K562 (cell line): ENCODE results near the gene PITPNC1. TPM values are rescaled to one million over a fixed set of nuclear protein-coding genes. Genes with fewer than 3 reads are reported as not detected.
A peak's percentile ranks its signal among the peaks of the same experiment; 100 is the strongest.

Source experiments
- ATAC-seq: fragments of 200-7000 bp; cut with Tn5 transposase; 3 replicates; pipeline ENCODE4 v1.9.1; 2020; ENCODE audit warnings: moderate library complexity
- BruUV-seq: library from RNA; stranded (reverse); fragments of 400-500 nt; replicated peaks from 2 replicates; lab custom pipeline; 2021; lab: Mats Ljungman, UMichigan
- CTCF ChIA-PET: fragments of 300-600 bp; formaldehyde crosslinking; extraction: SDS; loops from one replicate; lab custom pipeline; 2021; ENCODE audit warnings: low intra/inter-chr PET ratio; lab: Yijun Ruan, JAX
- POLR2A ChIA-PET: fragments of 300-600, 350-650 bp; sonication (Branson Sonifier 250); formaldehyde crosslinking; extraction: SDS; loops from one replicate; lab custom pipeline; 2021; ENCODE audit warnings: antibody characterized with exemption, inconsistent platforms; lab: Yijun Ruan, JAX
- DNase-seq, 4 experiments: peaks; one replicate each; pipeline versions ENCODE4 v3.0.0 to v3.0.0-alpha.2; 2011 to 2018; ENCODE audit warnings: low spot score in 3 of 4, mixed read lengths in 3 of 4; ENCODE audit errors: extremely low read depth in 1 of 4
- FAIRE-seq: peaks from 2 replicates; lab custom pipeline; 2011; peaks lifted over from hg19 to GRCh38; lab: Jason Lieb, UNC
- H2AFZ ChIP-seq: 2 replicates; pipeline ENCODE4 v1.6.0; 2011; ENCODE audit warnings: low read depth, low read length, control low read depth, inconsistent platforms
- H3K27ac ChIP-seq: fragments of 200-600 bp; 3 replicates; pipeline ENCODE4 v1.8.0; 2011; ENCODE audit warnings: low read depth, mild to moderate bottlenecking, control low read depth, inconsistent platforms, low read length, moderate library complexity, mixed read lengths; ENCODE audit errors: extremely low read depth
- H3K27me3 ChIP-seq, 2 experiments: fragments of 300-600 bp in 1 of 2; 2 replicates in 1 of 2; 3 replicates in 1 of 2; pipeline versions ENCODE4 v1.6.0 to v1.8.0; 2011; ENCODE audit warnings: inconsistent platforms in 2 of 2, low read length in 2 of 2, mild to moderate bottlenecking in 1 of 2, mixed read lengths in 1 of 2, moderate library complexity in 1 of 2; ENCODE audit not compliant: control insufficient read depth in 2 of 2, insufficient read depth in 2 of 2
- H3K36me3 ChIP-seq: fragments of 300-600 bp; 3 replicates; pipeline ENCODE4 v1.8.0; 2011; ENCODE audit warnings: mild to moderate bottlenecking, low read length, inconsistent platforms; ENCODE audit not compliant: control insufficient read depth, insufficient read depth
- H3K4me1 ChIP-seq, 2 experiments: fragments of 200-600 bp in 1 of 2; replicated peaks in 1 of 2; 2 replicates in 1 of 2; 3 replicates in 1 of 2; pipeline versions ENCODE4 v1.5.1 to v1.8.0; 2011; ENCODE audit warnings: inconsistent platforms in 2 of 2, low read length in 2 of 2, mild to moderate bottlenecking in 1 of 2, mixed read lengths in 1 of 2, moderate library complexity in 1 of 2; ENCODE audit not compliant: control insufficient read depth in 2 of 2, insufficient read depth in 2 of 2
- H3K4me2 ChIP-seq: 2 replicates; pipeline ENCODE4 v1.6.1; 2011; ENCODE audit warnings: low read length, control low read depth, inconsistent platforms, mixed read lengths; ENCODE audit not compliant: insufficient read depth
- H3K4me3 ChIP-seq: fragments of 200-600 bp; sonication (generic), shearing (Covaris generic); 2 replicates; pipeline ENCODE4 v1.5.1; 2016; ENCODE audit warnings: control low read depth, inconsistent platforms
- H3K79me2 ChIP-seq: fragments of 200-600 bp; 3 replicates; pipeline ENCODE4 v1.8.0; 2011; ENCODE audit warnings: low read length, inconsistent platforms; ENCODE audit not compliant: control insufficient read depth, insufficient read depth
- H3K9ac ChIP-seq, 2 experiments: 2 replicates each; pipeline versions ENCODE4 v1.6.0 to v1.6.1; 2011; ENCODE audit warnings: low read depth in 2 of 2, low read length in 2 of 2, control low read depth in 1 of 2, inconsistent platforms in 1 of 2, mild to moderate bottlenecking in 1 of 2, mixed read lengths in 1 of 2; ENCODE audit not compliant: insufficient read depth in 1 of 2
- H3K9me1 ChIP-seq: one replicate; pipeline ENCODE4 v1.6.0; 2011; ENCODE audit warnings: inconsistent platforms, mild to moderate bottlenecking, low read length, moderate library complexity; ENCODE audit not compliant: control insufficient read depth, insufficient read depth
- H3K9me3 ChIP-seq: replicated peaks from 2 replicates; pipeline ENCODE4 v1.5.1; 2011; ENCODE audit warnings: low read depth, low read length, inconsistent platforms; ENCODE audit not compliant: control insufficient read depth, insufficient read depth
- H4K20me1 ChIP-seq: replicated peaks from 2 replicates; pipeline ENCODE4 v1.6.1; 2011; ENCODE audit warnings: low read length, inconsistent platforms, mixed read lengths; ENCODE audit not compliant: control insufficient read depth, insufficient read depth
- BMI1 ChIP-seq: fragments of 150-350 bp; IDR thresholded peaks from 2 replicates; pipeline ENCODE4 v1.6.1; 2014; ENCODE audit warnings: low read length
- CBFB ChIP-seq: sonication (generic); formaldehyde crosslinking; IDR thresholded peaks from 2 replicates; pipeline ENCODE4 v1.4.0; 2020; ENCODE audit warnings: mild to moderate bottlenecking, missing genetic modification reagents
- CSDE1 ChIP-seq, 2 experiments: fragments of 450-650 bp; IDR thresholded peaks; 2 replicates each; pipeline ENCODE4 v1.6.1; 2016; ENCODE audit warnings: mild to moderate bottlenecking in 1 of 2
- GTF2F1 ChIP-seq: IDR thresholded peaks from 2 replicates; pipeline ENCODE4 v1.6.1; 2011; ENCODE audit warnings: low read depth, low read length, improper control_type of control experiment
- HMG20B ChIP-seq: fragments of 250-450 bp; sonication (Bioruptor Pico); IDR thresholded peaks from 2 replicates; pipeline ENCODE4 v1.5.0; 2021; ENCODE audit warnings: mild to moderate bottlenecking
- NCOA4 ChIP-seq: fragments of 450-650 bp; IDR thresholded peaks from 2 replicates; pipeline ENCODE4 v1.6.1; 2018; ENCODE audit warnings: mild to moderate bottlenecking; ENCODE audit not compliant: partially characterized antibody
- NONO ChIP-seq, 2 experiments: fragments of 200-400 bp in 1 of 2; fragments of 450-650 bp in 1 of 2; formaldehyde crosslinking in 1 of 2; IDR thresholded peaks; 2 replicates each; pipeline ENCODE4 v1.6.1; 2017; ENCODE audit warnings: low read depth in 2 of 2, mild to moderate bottlenecking in 2 of 2, moderate library complexity in 2 of 2, low read length in 1 of 2
- POLR2G ChIP-seq: fragments of 200-400 bp; formaldehyde crosslinking; IDR thresholded peaks from 2 replicates; pipeline ENCODE4 v1.6.1; 2017; ENCODE audit warnings: low read depth, mild to moderate bottlenecking, antibody characterized with exemption, low read length, moderate library complexity
- PTRF ChIP-seq: fragments of 450-650 bp; IDR thresholded peaks from 2 replicates; pipeline ENCODE4 v1.6.1; 2016; ENCODE audit warnings: mild to moderate bottlenecking, missing genetic modification characterization, missing compliant biosample characterization
- SP2 ChIP-seq: IDR thresholded peaks from 2 replicates; pipeline ENCODE4 v1.6.1; 2011; ENCODE audit warnings: mild to moderate bottlenecking, low read depth, low read length, moderate library complexity; ENCODE audit not compliant: poor library complexity, severe bottlenecking; ENCODE audit errors: extremely low read depth
- XRCC3 ChIP-seq: fragments of 450-650 bp; IDR thresholded peaks from 2 replicates; pipeline ENCODE4 v1.6.1; 2017; ENCODE audit warnings: mild to moderate bottlenecking, moderate library complexity
- YBX1 ChIP-seq: fragments of 450-650 bp; IDR thresholded peaks from 2 replicates; pipeline ENCODE4 v1.7.1; 2016; ENCODE audit warnings: mild to moderate bottlenecking
- ZNF282 ChIP-seq: sonication (generic); formaldehyde crosslinking; IDR thresholded peaks from 2 replicates; pipeline ENCODE4 v1.8.1; 2023; ENCODE audit warnings: missing genetic modification reagents
- ZNF551 ChIP-seq: fragments of 250-450 bp; sonication (Bioruptor Pico); IDR thresholded peaks from 2 replicates; pipeline ENCODE4 v1.5.0; 2021; ENCODE audit warnings: mild to moderate bottlenecking, moderate library complexity
- ZNF639 ChIP-seq, 2 experiments: fragments of 200-800 bp in 1 of 2; sonication (Bioruptor generic) in 1 of 2; sonication (generic) in 1 of 2; formaldehyde crosslinking in 1 of 2; IDR thresholded peaks in 1 of 2; conservative IDR thresholded peaks in 1 of 2; 2 replicates each; pipeline versions ENCODE4 v1.5.0 to v1.6.1; 2016 to 2020; ENCODE audit warnings: missing compliant biosample characterization in 1 of 2, missing genetic modification characterization in 1 of 2, missing genetic modification reagents in 1 of 2
- WGBS: fragments of 100-300 bp; shearing (Covaris generic); methylation state at CpG from one replicate; pipeline ENCODE4 v1.1.6; 2016; ENCODE audit warnings: low coverage, mixed read lengths; ENCODE audit not compliant: insufficient coverage; ENCODE audit errors: missing lambda C conversion rate; 5-methylcytosine and 5-hydroxymethylcytosine counted together
- in situ Hi-C: fragments of 300-500 bp; cut with MboI; formaldehyde crosslinking; loops from 4 replicates; pipeline ENCODE4 v1.15.0; 2018; ENCODE audit warnings: inconsistent platforms, mixed read lengths
- intact Hi-C: fragments of 100-400 bp; cut with micrococcal nuclease; formaldehyde crosslinking; loops from 2 replicates; pipeline ENCODE4 v1.14.2; 2022
- polyA plus RNA-seq, 8 experiments: library from polyadenylated mRNA; depleted of rRNA in 4 of 8; stranded (reverse) in 5 of 8; unstranded in 3 of 8; fragments of >200 nt; fragmentation: Nextera tagmentation in 2 of 8; fragmentation: Illumina TruSeq in 1 of 8; extraction: Ambion mirVana in 2 of 8; extraction: Trizol in 1 of 8; gene quantifications; 2 replicates each; pipeline versions ENCODE4 v1.2.1 to v1.2.3, GENCODE V29; 2011 to 2014; ENCODE audit warnings: inconsistent platforms in 1 of 8, missing spikeins in 1 of 8
- total RNA-seq, 7 experiments: library from RNA; depleted of rRNA in 6 of 7; stranded (reverse); fragments of >200 nt in 6 of 7; fragmentation: Illumina TruSeq in 2 of 7; extraction: Trizol in 2 of 7; gene quantifications; 2 replicates each; pipeline versions ENCODE4 v1.2.1 to v1.2.3, GENCODE V29; 2011 to 2021; ENCODE audit warnings: low replicate concordance in 1 of 7

PITPNC1 gene
- total and polyA plus RNA-seq, 9 of the 15 experiments (the other 6 are each of a cell fraction or from before 2014, with no cell fraction given) = 0.11 to 1.1 (median 0.65) TPM

DNA sequence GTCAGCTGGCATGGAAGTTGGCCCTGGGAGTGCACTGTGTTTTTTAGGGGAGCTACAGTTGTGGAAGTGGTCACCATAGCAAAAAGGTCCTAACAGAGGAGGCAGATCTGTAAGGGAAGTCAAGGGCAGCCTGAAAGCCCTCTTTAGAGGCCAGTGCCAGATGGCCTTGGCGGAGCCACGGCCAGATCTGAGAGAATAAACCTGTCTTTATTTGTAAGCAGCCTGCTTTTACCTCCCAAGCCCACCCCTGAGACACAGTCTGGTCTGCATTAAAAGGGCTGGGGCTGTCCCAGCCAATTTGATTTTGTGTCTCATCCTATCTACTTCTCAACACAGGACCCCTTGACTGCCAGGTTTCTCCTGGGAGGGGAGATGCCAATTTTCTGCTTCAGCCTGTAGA is 289.6 kb downstream of the PITPNC1 start:
- Histone ChIP-seq H3K9me3 (no peaks in the 10 kb centered on the region), H3K4me2 (no peak overlapping the region), H2AFZ (no peak overlapping the region), H4K20me1 (no peaks in the 10 kb centered on the region), H3K9me1 (no peaks in the 10 kb centered on the region), H3K27me3 (peaks cover 10 to 16% of the 10 kb centered on the region in 2 experiments; a peak in 3 of 5 replicates), H3K4me3 (no peak overlapping the region), H3K36me3 (no peaks in the 10 kb centered on the region), H3K9ac (peak overlapping the region in 1 of 2 experiments; percentile 22; a peak in 1 of 4 replicates), H3K27ac (no peak overlapping the region), H3K4me1 (no peaks in the 10 kb centered on the region), H3K79me2 (no peaks in the 10 kb centered on the region)
- ChIA-PET CTCF (no interaction called here), POLR2A (interaction anchor here (0.6 kb wide), 1 partner anchor 140 kb away, joined by 5 read pairs; no protein-coding TSS in a partner anchor)
- BruUV-seq = no TSS peak
- FAIRE-seq = no peak
- intact Hi-C loops = no loop called here
- ATAC-seq = no peak
- TF ChIP-seq YBX1 = no peak
- no peak for TF ChIP-seq XRCC3
- WGBS = 15% methylated on average over 2 of the region's 2 CpGs
- in situ Hi-C loops = no loop called here
- DNase-seq = no peak

- ATAC-seq (no peak), FAIRE-seq (no peak), DNase-seq (no peak)
- intact Hi-C loops (no loop called here), in situ Hi-C loops (no loop called here)
- Histone ChIP-seq H3K79me2 (no peaks in the 10 kb centered on the region), H3K4me1 (peaks cover 0 to 3% of the 10 kb centered on the region in 2 experiments; a peak in 1 of 5 replicates), H3K9me1 (no peaks in the 10 kb centered on the region), H3K9me3 (no peaks in the 10 kb centered on the region), H3K36me3 (no peaks in the 10 kb centered on the region), H2AFZ (no peak overlapping the region), H4K20me1 (0 out of 2 replicates have a peak, but pooled peaks cover 4% of the 10 kb centered on the region), H3K9ac (no peak overlapping the region), H3K4me3 (no peak overlapping the region), H3K4me2 (no peak overlapping the region), H3K27me3 (peaks cover 27 to 33% of the 10 kb centered on the region in 2 experiments; a peak in 3 of 5 replicates), H3K27ac (no peak overlapping the region)
- ChIA-PET CTCF (no interaction called here), POLR2A (no interaction called here)
- WGBS = 3% methylated on average over 3 of the region's 3 CpGs
- no TSS peak for BruUV-seq
- no peak for TF ChIP-seq BMI1
- TF ChIP-seq SP2 = no peak
- no peak for TF ChIP-seq NCOA4
- no peak for TF ChIP-seq GTF2F1
- no peak for TF ChIP-seq HMG20B
- TF ChIP-seq ZNF639 (CRISPR knock-in tag; conservative IDR thresholded peaks at IDR 0.05 in 1 of 2, IDR thresholded peaks at IDR 0.05 in 1 of 2) = no peak
- no peak for TF ChIP-seq POLR2G
- no peak for TF ChIP-seq PTRF (tag)
- no peak for TF ChIP-seq ZNF282 (CRISPR knock-in tag)
- TF ChIP-seq CSDE1 (IDR thresholded peaks at IDR 0.05) = no peak
- TF ChIP-seq ZNF551 (CRISPR knock-in tag) = no peak
- TF ChIP-seq NONO (IDR thresholded peaks at IDR 0.05; ENCODE audit: low read depth in 2 of 2, low read length in 1 of 2) = no peak
- TF ChIP-seq CBFB (CRISPR knock-in tag) = no peak
Measured at GRCh38 chr17:67671493-67671892, 294.4 kb downstream of the PITPNC1 start.
